ENCODE results near the gene C1orf74.

DNA sequence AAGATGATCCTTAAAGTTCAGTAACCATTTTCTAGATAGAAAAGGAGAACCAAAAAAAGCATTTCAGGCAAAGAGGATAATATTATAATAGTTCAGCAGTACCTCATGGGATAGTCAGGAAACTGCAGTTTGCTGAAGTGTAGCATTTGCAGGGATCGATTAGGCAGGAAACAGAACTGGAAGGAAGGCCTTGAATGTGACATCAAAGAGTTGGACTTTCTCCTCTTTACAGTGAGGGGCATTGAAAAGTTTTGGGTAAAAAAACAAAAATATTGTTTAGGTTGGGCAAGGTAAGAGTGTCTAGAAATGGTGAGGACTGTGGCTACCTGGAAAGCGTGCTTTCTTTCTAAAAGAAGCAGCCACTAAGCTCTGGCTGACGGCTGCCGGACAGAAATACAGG lies 29.5 kb upstream of the C1orf74 start:
- TF ChIP-seq, protein P1, sequence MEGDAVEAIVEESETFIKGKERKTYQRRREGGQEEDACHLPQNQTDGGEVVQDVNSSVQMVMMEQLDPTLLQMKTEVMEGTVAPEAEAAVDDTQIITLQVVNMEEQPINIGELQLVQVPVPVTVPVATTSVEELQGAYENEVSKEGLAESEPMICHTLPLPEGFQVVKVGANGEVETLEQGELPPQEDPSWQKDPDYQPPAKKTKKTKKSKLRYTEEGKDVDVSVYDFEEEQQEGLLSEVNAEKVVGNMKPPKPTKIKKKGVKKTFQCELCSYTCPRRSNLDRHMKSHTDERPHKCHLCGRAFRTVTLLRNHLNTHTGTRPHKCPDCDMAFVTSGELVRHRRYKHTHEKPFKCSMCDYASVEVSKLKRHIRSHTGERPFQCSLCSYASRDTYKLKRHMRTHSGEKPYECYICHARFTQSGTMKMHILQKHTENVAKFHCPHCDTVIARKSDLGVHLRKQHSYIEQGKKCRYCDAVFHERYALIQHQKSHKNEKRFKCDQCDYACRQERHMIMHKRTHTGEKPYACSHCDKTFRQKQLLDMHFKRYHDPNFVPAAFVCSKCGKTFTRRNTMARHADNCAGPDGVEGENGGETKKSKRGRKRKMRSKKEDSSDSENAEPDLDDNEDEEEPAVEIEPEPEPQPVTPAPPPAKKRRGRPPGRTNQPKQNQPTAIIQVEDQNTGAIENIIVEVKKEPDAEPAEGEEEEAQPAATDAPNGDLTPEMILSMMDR (conservative IDR thresholded peaks at IDR 0.05; ENCODE audit: low read length): no peak
- no peak for TF ChIP-seq EZH2phosphoT487 (IDR thresholded peaks at IDR 0.05; ENCODE audit: borderline replicate concordance)

All from Loucy (cell line).